ENCODE data around the gene KLF16.

Gene KLF16

DNA sequence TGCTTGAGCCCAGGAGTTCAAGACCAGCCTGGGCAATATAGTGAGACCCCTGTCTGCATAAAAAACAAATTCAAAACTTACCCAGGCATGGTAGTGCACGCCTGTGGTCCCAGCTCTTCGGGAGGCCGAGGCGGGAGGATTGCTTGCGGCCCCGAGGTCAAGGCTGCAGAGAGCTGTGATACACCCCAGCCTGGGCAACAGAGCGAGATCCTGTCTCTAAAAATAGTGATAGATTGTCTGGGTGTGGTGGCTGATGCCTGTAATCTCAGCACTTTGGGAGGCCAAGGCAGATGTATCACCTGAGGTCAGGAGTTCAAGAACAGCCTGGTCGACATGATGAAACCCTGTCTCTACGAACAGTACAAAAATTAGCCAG lies 4.0 kb upstream of the KLF16 start:
- DNase-seq (ENCODE audit: low read depth in 2 of 2) = no peak

DNA sequence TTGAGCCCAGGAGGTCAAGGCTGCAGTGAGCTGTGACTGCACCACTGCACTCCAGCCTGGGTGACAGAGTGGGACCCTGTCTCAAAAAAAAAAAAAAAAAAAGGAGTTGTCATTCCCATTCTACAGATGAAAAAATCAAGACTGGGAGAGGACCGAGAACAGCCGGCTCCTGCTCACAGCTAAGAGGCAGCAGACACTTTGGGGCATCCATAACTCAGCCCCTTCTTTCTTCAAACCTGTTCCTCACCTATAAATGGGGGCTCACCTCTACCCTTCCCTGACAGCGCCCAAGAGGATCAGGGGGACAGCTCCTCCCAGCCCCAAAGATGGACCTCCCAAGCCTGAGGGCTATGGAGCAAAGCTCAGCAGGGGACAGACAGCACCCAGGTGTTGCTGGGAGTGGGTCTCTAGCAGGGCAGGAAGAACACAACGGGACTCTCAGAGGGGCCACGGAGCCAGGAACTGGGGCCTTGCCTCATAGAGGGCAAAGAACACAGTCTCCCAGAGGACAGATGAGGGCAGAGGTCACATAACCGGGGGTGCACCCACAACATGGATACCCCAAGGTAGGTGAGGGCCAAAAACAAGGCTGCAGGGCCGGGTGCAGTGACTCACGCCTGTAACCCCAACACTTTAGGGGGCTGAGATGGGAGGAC lies 3.4 kb upstream of the KLF16 start:
- DNase-seq (ENCODE audit: low read depth in 2 of 2) = no peak

DNA sequence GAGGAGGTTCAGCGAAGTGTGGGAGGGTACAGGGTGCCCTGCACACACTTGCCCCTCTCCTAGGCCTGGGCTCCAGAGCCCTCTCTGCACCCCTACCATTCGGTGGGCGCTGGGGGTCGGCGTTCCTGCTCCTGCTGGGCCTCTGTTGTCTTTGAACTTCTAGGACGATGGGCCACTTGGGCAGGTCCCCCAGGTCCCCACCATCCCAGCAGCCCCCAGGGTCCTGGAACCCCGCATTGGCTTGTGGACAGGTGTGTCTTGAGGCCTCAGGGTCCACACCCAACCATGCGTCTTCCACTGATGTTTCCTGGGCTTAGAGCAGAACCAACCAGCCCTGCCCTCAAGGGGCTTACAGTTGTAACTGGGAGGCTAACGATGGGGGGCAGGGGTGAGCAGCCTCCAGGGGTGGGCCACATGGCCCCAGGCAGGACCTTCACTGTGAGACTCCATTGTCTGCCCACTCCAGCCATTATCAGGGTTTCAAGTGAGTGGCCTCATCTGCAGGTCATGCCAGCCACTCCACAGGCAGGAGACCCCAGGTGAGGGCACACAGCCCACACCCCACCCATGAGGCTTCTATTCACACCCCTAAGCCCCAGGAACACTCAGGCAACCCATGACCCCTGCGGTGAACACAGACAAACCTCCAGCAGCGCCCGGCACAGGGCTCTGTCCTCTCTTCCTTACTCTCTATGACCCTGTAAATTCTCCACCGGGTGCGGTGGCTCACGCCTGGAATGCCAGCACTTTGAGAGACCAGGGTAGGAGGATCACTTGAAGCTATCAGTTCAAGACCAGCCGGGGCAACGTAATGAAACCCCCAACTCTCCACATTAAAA lies 2.0 kb upstream of the KLF16 start:
- DNase-seq (ENCODE audit: low read depth in 2 of 2) = no peak

DNA sequence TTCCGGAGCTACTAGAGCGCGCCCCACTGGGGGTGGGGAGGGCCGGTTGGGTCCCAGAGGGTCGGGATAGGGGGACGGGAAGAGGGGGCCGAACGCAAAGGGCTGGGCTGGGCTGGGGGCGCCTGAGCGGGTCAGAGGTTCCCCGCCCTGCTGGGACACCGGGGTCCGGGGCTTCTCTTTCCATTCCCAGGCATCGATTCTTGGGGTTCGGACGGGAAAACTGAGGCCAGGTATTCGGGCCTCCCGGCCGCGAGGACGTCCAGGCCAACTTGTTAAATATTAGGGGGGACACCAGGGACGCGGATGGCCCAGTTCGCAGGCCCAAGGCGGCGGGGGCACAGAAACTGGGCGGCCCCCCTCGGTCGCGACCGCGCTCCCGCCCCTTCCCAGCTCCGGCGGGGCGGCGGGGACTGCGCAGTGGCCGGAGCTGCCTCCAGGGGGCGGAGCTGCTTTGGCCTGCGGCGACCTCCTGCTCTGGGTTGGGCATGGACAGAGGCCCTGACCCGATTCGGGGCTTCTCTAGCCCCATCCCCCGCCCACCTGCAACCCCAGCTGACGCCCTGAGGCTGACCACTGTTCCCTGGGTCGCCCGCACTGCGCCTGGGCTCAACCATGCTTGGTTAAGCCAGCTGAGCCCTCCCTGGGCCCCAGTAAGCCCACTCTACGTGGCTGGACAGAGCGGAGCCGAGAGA lies 1.2 kb upstream of the KLF16 start:
- no peak for DNase-seq (ENCODE audit: low read depth in 2 of 2)

DNA sequence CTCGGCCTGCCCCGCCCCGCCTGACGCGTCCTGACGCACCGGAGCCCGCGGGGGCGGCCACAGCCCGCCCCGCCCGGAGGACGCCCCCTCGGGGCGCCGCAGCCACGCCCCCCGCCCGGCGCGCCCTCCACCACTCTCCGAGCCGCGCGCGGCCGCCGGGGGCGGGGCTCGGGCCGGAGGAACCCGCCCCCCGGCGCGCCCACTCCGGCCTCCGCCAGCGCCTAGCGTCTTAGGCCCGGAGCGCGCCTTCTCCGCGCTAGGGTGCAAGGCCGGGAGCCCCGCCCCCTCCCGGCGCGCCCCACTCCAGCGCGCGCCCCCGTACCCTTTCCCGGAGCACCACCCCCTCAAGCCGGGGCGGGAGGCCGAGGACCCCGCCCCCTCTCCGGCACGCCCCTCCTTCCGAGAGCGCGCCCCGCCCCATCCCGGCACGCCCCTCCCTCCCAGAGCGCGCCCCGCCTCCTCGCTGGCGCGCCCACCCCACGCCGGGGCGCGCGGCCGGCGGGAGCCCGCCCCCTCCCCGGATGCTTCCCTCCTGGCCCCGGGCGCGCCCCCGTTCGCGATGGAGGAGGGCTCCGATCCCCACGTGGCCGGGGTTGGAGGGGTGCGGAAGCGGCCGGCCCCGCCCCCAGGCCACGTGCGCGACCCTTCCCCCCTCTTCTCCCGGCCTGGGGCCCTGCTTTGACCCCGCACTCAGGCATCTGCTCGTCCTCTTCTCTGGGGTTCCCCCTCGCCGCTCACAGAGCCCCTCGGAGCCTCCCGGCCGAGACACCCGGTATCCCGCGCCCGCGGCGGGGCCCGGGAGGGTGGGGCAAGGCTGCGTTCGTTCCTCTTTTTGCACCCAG lies 480 bp upstream of the KLF16 start:
- peak; percentile 81 to 84 for DNase-seq (ENCODE audit: low read depth in 2 of 2)

DNA sequence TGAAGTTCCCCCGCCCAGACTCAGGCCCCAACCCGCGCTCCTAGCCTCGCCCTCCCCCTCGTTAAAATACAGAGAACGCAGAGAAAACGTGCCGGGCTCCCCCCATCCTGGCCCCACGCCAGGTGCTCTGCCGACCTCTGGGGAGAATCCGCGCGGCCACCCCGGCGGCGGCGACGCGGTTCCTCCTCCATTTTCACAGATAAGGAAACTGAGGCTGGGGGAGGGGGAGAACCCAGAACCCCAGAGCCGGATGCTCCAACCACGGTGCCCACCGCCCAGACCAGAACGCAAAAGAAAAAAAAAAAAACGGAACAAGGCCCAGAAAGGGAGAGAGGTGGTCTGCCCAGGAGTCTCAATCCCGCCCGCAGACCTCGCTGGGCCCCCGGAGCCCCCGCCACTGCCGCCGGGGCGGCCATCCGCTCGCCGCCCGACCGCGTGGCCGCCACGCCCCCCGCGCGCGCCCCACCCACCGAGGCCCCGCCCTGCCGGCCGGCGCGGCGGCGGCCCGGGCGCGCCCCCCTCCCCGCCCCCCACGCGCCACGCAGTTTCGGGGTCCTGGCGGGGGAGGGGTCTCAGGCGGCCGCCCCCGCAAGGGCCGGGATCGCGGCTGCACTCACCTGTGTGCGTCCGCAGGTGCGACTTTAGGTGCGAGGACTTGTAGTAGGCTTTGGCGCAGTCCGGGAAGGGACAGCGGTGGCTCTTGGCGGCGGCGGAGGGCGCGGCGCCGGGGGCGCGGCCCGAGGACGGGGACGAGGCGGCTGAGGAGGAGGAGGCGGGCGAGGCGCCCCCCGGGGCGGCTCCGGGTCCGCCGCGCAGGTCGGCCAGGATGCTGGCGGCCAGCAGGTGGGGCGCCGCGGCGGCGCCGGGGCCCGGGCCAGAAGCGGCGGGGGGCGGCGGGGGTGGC lies 703 bp downstream of the KLF16 start:
- DNase-seq (ENCODE audit: low read depth in 2 of 2) = no peak

DNA sequence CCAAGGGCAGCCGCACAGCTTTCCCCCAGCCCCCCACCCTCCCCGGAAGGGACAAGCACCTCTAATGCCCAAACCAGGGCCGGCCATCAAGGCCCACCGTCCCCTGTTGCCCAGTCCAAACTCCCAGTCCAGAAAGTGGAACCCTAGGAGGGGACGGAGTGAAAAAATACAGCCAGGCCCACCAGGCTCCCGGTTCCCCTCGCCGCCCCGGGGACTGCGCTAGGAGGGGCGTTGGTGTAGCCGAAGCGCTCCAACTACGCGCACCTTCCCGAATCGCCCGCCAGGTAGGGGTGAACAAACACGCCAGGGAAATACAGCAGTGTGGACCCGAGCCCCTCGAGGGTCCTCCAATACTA lies 1.3 kb downstream of the KLF16 start:
- no peak for DNase-seq (ENCODE audit: low read depth in 2 of 2)

DNA sequence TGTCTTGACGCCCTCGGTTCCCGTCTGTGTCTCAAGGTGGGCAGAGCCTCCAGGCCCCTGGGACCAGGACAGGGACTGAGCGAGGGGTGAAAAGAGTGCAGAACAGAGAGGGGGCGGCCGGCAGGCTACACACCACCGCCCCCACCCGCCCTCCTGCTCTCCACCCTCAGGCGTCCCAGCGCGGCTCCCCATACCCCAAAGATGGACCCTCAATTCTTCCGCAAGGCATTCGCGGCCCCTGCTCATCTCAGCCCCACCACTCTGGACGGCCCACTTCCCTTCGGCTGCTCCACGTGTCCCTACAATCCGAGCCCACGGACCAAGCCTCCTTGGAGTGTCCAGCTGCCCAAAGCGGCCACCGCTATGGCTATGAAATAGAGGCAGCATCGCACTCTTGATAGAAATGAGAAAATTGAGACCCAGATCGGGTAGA lies 1.8 kb downstream of the KLF16 start:
- DNase-seq (ENCODE audit: low read depth in 2 of 2) = no peak

DNA sequence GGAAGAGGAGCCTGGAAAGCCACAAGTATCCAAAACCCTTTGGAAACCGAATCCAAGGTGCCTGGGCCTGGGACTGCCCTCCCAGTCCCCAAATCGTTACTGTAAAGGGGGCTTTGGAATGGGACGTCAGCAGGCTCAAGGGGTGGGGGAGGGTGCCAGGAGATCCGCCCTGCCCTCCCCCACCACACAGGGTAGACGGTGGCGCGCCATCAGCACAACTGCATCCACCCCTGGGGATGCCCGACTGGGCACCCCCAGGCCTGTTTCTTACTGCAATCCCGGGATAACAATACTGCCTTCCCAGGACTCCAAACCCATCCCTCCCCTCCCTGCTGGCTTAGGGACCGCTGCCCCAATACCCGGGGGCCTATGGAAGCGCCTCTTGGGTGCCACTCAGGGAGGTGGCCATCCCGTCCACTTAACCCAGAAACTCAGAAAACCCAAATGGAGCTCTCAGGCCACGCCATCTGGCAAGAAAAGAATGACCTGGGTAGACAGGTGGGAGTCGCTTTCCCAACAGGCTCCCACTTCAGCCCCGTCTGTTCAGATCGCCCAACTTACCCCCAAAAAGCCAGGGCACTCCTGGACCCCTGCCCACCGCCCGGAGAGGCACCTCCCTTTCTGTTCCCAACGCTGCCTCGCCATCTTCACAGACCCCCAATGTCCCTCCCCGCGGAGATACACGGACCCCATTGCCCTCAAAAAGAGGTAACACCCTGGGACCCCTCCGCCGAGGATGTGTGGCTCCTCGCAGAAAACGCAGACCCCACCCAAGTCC lies 2.4 kb downstream of the KLF16 start:
- no peak for DNase-seq (ENCODE audit: low read depth in 2 of 2)

DNA sequence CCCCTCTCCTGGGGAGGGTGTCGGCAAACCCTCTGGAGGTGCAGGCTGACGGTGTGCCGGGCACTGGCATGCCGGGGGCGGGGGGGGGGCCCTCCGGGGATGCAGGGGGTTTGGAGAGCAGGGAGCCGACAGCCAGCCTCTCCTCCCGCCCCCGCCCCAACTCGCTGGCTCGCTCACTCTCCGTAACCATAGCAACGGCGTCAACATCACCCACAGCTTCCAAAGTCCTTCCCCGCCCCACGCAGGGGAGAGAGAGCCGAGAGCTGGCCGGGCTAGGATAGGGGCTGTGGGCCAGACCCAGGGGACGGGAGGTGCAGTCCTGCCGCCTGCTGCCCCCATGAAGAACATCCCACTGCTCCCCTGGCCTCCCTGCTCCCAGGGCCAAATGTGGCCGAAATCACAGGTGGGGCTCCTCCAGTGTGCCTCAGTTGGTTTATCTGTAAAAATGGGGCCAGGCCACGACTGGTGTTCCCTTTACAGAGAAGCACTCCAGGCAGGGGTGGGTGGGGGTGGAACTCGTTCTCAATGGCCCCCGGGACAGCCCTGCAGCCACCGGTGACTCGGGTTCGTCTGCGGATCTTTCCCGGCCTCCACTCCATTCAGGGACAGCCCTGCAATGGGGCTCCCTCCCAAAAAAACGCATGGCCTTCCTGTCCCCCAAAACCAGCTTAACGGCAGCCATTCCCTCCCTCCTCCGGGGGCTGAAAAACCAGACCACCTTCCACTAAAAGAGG lies 3.2 kb downstream of the KLF16 start:
- DNase-seq (ENCODE audit: low read depth in 2 of 2) = no peak

DNA sequence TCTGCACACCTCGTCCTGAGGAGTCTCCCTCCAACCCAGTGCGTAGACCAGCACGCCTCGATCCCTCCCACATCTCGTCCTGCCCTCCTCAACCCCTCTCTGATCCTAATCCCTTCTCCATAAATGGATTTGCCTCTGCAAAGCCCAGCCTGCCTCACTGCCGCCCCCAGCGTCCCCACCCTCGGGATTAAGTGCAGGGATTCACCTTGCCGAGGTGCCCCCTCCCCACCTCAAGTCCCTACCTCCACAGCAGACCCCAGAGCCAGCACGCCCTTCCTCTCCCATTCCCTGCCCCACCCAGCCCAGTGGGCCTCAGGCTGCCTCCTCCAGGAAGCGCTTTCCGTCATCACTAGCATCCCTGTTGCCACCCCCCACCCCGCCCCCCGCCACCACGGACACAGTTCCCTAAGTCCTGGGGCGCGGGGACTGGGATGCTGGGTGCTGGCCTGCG lies 4.0 kb downstream of the KLF16 start:
- DNase-seq (ENCODE audit: low read depth in 2 of 2) = no peak

DNA sequence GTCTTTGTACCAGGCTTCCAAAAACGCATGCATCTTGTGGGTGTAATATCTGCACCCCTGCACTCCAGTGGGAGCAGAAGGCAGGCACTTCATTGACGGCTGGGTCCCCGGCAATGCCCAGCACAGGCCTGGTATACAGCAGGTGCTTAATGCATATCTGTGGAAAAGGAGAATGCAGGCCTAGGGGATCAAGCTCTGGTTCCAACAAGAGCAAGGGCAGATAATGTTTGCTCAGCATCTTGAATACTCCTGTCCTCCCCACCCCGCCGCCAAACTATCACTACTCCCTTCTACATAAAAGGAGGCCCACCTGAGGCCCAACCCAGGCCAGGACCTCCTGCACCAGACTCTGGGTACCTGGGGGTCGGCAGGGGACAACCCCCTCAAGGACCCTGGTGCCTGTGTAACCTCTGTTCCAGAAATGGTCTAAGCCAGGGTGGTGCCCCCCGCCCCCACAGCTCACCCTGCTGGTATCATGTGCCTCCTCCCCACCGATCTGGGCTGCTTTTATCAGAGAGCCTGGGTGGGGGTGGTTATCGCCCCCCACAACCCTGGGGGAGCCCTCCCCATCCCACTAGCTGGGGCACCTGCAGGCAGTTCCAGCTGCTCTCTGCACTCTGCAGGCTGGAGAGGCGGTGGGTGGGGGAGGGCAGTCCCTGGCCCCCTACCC lies 4.8 kb downstream of the KLF16 start:
- no peak for DNase-seq (ENCODE audit: low read depth in 2 of 2)

DNA sequence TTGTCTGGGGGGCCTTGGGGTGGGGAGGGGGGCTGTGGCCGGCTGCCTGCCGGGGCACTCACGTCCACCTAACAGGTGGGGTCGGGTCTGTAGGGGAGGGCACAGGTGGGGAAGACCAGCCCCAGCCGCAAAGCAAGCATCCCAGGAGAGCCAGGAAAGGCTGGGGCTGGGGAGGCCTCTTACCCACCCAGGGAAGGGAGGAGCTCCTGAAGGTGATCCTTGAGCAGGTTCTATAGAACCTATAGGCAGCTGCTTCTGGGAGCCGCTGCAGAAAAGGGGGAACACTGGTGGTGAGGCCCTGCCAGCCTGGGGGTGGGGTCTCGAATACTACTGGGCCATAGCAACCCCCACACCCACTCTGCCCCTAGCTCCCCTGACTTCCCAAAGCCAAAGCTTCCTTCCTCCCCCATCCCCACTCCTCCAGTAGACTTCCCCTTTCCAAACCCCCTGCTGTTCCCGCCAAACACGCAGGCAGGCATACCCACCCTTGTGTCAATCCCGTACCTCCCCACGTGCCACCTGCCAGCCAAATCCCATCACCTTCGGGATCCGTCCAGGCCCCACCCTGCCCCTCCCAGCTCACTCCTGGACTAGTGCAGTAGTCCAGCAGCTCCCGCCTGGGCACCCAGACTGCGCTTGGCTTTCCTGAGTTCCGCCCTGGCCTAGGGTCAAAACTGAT lies 5.6 kb downstream of the KLF16 start:
- no peak for DNase-seq (ENCODE audit: low read depth in 2 of 2)

DNA sequence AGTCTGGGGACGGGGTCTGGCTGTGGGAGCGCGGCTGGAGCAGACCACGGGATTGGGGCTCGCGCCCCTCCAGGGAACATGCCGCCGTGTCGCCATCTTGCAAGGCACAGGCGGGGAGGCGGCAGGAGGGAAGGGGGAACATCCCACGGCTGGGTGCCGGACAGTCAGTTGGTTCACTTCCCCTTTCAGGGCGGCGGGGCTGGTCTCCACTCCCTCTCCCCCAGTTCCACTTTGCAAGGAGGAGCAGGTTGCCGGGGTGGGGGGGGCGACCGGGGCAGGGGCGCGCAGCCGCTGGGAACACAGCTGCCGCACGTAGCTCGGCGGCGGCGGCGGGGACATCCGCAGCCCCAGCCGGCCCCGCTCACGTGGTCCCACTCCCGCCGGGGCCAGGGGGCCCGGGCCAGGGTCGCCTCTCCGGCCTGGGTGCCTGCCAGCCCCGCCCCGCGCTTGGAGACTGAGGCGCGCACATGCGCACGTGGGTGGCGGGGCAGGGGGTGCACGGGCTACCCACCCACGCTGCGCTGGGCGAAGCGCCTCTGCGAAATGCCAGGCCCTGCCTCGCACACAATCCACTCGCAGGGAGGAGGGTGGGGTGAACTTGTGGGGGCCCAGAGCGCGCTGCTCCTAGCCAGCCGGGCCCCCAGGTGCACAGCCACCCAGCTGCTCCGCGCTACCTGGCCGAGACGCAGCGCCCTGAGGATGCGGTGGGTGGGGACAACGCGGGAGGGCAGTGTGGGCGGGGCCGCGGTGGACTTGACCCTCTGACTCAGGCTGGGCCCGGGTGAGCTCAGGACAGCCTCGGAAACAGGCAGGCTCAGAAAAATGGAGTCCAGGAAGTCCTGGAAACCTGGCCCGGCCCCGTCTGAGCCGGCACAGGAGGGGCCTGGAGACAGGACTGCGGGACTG lies 6.4 kb downstream of the KLF16 start:
- DNase-seq (ENCODE audit: low read depth in 2 of 2) = no peak

DNA sequence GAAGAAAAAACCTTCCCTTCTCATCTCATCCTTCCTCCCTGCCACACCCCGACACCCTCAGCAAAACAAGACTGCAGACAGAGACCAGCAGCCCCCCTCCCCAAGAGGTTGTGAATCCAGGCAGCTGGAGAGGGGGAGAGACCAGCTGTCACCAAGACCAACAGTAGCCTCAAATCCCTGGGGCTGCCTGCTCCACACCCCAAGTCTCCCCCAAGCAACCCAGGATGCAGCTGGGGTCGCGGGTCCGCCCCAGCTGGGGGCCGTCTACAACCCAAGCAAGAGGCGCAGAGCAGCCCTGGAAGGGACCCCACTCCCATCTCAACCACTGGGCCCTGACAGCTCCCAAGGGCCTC lies 7.1 kb downstream of the KLF16 start:
- DNase-seq (ENCODE audit: low read depth in 2 of 2) = no peak

DNA sequence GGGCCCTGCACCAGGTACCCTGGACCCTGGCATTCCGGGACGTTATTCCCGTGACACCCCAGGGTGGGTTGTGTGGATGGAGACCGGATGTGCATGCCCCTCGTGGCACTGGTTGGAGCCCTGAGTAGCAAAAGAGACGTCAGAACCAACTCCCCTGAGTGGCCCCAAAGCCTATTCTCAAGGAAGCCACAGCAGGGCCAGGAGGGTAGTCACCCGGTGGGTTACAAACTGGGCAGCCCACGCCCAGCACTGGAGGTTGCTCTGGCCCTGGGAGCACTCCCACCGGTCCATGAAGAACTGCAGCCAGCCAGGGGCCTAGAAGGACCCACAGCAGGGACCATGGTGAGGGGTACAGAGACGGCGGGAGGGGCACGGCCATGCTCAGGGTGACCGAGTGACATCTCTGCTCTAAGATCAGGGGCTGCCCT lies 7.5 kb downstream of the KLF16 start:
- no peak for DNase-seq (ENCODE audit: low read depth in 2 of 2)
